ENCODE data around the gene RASA3.
"Not testable (repeated sequence)": the region's sequence is repeated elsewhere in the genome, so short reads cannot be mapped to it uniquely, and the experiment has no call there.

The RASA3 gene

GRCh38 chr13:113996081-113996911, 136.1 kb downstream of the RASA3 start:
- no peak for DNase-seq

DNA sequence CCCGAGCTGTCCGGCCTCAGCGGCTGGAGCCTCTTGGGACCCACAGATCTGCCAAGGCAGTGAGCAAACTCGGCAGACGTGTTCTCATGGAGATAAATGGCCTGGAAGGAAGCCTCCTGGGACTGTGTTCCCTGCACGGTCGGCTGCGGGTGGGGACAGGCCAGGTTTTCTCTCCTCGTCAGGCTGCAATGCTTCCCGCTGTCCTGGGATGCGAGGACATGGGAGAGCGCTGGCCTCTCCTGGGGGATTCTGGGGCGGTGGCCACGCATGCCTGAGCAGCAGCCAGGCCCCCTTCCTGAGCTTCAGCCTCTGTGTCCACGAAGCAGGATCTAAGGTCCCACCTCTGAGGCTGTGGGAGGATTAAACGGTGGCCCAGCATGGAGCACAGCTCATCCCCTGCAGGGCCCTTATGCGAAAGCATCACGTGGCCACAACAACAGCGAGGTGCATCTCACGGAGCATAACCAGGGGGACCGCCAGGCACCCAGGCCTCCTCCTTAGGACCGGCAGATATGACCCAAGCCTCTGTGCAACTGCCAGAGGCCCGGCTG, 137.3 kb downstream of the RASA3 start:
- no peak for DNase-seq

DNA sequence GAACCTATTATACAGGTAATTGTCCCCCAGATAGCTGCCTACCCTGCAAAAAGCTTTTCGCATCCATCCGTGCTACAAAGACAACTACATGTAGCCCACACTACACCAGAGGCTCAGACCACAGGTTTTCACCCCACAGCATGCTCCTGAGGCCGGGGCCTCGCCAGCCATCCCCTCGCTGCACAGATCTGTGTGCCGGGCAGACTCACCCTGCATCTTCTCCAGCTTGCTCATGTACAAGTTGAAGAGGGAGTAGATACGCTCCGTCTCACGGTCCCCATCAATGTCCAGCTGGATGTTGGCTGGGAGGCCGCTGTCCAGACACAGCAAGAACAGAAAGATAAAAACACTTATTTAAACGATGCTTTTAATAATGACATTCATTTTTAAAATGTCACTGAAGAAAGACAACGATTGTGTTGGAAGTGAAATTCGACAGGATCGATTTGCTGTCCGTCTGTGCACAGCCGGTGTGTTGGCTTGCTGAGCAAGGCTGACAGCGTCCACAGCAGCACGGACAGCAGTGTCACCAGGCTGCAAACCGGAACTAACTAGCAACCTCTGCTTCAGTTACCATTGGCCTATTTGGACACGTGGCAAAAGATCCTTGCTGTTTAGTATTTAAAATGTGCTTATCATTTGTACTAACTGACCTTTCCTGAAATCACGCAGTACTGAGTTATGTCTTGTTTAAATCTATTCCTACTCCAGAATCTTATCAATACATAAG, 140.0 kb downstream of the RASA3 start:
- no peak for DNase-seq

DNA sequence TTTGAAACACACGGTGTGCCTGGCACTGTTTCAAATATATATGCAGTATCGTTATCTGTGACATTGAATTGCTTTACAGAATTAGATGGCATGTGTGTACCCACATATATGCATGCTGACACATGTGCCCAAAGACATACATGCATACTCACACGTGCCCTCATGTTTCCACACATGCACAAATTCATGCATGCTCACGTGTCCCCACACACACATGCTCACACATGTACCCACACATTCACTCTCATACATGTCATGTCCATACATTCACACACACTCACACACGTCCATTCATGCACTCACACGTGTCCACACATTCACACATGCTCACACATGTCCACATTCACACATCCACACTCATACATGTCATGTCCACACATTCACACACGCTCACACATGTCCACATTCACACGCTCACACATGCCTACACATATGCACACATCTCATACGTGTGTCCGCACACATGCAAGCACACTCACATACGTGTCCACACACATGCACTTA, 140.7 kb downstream of the RASA3 start:
- no peak for DNase-seq

DNA sequence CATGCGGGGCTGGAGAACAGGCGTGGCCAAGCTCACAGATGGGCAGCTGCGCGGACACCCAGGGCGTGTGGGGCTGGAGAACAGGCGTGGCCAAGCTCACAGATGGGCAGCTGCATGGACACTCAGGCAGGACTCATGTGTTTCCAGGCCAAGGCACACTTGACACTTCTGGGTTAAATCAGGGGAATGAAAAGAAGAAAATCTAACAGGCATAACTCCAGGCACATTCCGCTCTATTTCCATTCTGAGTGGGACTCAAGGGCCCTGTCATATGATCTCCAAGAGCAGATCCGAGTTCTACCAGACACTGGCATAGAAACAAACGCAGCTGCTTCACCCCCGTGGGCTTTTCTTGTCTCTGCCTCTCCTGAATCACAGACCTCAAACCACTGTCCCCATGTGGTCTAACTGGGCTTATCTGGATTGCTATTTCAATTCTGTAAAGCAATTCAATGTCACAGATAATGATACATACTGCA, 141.2 kb downstream of the RASA3 start:
- no peak for DNase-seq

DNA sequence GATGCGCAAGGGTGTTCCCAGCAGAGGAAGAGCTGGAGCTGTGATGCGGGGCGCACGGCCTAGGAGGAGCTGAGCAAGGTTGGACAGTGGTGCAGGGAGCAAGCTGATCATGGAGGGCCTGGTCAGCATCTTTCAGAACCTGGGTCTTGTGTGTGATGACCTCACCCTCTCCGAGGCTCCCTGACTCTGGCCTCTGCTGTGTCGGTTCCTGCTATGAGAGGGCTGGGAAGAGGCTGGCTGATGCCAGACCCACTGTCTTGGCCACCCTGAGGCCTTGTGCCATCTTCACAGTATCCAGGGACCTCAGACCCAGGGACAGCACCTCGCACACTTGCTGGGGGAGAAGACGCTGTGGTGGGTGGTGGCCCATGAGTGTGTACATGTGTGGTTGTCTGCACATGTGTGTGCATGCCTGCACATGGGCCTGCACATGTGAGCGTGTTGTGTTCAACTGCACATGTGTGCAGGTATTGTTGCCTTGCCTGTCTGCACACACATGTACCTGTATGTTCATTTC, 142.0 kb downstream of the RASA3 start:
- no peak for DNase-seq

DNA sequence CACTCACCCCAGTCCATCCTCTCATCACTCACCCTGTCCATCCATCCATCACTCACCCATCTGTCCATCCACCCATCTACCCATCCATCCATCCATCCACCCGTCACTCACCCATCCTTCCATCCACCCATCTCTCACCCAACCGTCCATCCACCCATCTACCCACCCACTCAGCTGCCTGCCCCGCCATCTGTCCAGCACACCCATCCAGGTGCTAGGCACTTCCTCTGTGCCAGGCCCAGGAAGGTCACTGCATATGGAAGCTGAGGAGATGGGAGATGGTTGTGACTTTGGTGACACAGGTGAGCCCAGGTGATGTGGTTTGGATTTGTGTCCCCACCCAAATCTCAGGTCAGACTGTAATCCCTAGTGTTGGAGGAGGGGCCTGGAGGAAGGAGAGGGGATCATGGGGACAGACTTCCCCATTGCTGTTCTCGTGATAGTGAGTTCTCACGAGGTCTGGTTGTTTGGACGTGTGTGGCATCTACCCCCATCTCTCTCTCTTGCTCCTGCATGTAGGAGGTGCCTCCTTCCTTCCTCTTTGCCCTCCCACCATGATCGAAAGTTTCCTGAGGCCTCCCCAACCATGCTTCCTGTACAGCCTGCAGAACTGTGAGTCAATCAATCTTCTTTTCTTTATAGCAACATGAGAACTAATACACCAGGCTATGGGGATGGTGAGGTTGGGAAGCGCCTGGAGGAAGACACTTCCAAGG, 142.7 kb downstream of the RASA3 start:
- DNase-seq = no peak

- DNase-seq = not testable (repeated sequence)
Observed at GRCh38 chr13:113988859-113989258, 143.6 kb downstream of the RASA3 start.

GRCh38 chr13:113982296-113982661, 150.1 kb downstream of the RASA3 start:
- DNase-seq = no peak

DNA sequence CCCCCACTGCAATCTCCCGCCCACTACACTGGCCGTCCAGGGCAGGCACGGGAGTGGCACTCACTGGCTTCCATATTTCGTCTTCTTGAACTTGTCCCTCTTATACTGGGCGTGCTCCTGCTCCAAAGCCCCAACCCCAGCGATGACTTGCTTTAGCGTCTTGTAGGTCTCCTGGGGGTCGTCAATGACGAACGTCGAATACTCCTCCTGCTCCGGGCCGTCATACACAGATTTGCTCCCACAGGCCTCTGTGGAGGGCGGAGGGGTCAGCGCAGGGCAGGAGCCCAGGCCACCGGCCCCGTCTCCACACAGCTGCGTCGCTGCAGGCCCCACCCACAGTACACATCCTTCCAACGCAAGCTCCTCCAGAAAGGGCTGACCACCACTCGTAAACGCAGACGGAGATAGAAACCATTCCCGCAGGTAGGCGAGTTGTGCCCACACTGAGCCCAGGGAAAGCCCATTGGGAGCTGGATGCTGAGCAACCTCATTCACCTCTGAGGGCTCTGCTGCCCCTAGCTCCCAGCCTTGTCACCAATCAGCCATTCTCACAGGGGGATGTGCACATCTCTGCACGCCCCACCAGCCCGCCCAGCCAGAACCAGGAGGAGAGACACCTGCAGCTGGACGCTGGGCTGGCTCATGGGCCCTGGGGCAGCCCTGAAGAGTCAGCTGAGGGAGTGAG, 150.7 kb downstream of the RASA3 start:
- no peak for DNase-seq

DNA sequence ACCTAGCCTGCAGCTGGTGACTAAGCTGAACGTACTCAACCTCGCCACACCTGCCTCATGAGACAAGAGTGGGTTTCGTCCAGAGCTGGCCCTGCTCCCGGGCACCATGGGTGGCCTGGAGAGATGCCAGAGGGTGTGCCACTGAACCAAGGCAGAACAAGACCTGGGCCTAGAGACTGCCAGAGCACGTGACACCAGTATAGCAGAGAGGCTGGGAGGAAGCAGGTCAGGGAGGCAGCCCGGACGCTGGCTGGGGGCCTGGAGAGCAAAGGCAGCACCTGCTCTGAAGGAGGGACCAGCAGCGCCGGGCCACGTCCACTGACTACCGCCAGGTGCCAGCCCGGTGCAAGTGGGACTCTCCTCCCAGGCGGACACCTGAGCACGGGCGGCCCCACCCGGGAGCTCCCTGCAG, 151.2 kb downstream of the RASA3 start:
- DNase-seq = no peak

GRCh38 chr13:113980489-113981064, 151.8 kb downstream of the RASA3 start:
- DNase-seq = no peak

DNA sequence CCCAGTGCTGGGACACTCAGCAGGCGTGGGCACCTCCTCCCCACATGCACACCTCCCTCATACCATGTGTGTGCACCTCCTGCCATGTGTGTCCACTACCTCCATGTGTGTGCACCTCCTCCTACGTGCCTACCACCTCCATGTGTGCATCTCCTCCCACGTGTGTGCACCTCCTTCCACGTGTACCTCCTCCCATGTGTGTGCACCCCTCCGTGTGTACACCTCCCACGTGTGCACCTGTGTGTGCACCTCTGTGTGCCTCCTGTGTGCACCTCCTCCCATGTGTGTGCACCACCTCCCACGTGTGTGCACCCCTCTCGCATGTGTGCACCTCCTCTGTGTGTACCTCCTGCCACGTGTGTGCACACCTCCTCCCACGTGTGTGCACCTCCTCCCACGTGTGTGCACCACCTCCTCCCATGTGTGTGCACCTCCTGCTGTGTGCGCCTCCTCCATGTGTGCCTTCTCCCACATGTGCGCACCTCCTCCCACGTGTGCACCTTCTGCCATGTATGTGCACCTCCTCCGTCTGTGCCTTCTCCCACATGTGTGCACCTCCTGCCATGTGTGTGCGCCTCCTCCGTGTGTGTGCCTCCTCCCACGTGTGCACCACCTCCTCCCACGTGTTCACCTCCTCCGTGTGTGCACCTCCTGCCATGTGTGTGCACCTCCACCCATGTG, 152.5 kb downstream of the RASA3 start:
- no peak for DNase-seq

DNA sequence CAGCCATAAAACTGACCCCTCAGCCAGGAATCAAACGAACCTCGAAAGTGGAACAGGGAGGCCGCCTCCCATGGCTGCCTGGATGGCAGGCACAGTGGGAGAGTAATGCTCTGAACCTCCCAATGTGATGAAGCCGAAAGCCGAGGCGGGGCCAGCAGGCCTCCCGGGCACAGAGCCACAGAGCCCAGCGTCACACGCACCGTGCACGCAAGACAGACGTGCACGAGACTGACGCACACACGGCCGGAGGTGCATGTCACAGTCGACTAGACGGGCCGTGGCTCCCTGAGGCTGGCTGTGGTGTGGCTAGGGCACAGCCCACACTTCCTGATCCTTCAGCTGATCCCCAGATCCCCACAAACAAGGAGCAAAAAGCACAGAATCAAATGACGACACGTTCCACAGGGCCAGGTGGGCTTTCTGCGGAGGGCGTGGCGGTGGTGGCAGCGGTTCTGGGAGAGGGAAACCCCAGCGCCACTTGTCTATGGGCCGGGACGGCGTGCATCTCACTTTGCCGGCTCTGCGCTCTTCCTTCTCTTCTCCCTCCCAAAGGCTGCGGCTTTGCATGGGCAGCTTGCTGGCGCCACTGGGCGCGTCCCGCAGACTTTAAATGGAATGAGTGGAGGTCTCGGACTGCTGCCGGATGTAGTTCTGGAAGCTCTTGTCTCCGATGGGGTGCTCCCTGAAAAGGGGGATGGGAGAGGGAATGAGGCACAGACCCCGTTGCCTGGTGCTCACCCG, 153.5 kb downstream of the RASA3 start:
- no peak for DNase-seq

- no peak for DNase-seq
Observed at GRCh38 chr13:113977976-113978375, 154.4 kb downstream of the RASA3 start.

- DNase-seq = peak; percentile 71
Observed at GRCh38 chr13:113976711-113977684, 155.4 kb downstream of the RASA3 start.

DNA sequence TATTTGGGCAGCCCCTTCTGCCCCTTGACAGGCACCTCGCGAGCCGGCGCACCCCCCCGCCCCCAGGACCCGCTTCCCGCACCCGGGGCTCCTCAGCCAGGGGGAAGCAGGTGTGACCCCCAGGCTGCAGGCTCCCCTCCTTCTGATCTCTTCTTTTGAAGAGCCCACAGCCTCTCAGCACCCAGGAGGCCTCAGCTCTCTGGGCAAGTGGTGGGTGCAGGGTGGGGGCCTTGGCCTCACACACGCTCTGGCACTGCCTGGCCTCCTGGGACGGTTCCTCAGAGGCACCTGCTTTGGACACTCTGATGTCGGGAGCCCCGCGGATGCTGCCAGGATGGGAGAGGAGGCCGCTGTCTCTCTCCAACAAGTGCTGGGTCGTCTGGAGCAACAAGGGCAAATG, 157.0 kb downstream of the RASA3 start:
- no peak for DNase-seq

DNA sequence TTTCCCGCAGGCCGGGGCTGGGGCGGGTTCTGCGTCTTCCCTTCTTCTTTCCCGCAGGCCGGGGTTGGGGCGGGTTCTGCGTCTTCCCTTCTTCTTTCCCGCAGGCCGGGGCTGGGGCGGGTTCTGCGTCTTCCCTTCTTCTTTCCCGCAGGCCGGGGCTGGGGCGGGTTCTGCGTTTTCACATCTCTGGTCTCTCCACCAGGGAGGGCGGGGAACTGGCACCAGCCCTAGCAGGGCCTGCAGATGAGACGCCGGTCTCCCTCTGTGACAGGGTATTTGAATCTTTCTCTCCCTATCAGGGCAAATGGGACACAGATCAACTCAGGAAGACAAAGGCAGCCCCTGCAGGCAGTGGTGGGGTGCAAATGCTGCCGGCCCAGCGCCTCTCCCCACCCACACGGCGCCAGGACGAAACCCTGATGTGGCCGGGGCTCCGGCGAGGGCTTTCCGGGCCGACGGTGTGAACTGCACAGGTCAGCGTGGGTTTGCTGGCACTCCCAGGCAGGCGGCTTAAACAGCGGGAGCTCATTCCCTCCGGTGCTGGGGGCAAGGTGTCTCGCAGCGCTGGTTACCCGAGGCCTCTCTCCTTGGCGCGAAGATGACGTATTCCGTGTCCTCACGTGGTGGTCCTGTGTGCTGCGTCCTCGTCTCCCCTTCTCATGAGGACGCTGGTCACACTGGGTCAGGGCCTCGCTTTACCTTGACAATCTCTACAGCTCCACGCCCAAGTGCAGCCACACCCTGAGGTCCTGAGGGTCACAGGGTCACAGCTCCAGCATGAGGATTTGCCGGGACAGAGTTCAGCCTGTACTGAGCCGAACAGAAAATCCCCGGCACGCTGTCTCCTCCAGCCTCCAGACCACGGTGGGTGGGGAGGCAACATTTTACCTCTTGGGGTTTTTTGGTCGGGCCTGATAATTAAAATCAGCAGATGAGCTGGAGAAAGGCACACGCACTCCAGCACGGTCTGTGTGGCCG, 157.8 kb downstream of the RASA3 start:
- no peak for DNase-seq
